Right lobe of liver (tissue), 4 donors: Measurements from ENCODE around the gene CCNJL.

Experiments used
- POLR2A ChIP-seq: fragments of 450-650 bp; IDR thresholded peaks from one replicate; pipeline ENCODE4 v1.6.1; 2017; ENCODE audit warnings: antibody characterized with exemption, mild to moderate bottlenecking
- TF ChIP-seq, protein P1 (sequence below), 4 donors: fragments of 200-600 bp in 3 of 4; fragments of 450-650 bp in 1 of 4; IDR thresholded peaks; one replicate each; pipeline versions ENCODE4 v1.5.1 to v1.8.0; 2016 to 2022; ENCODE audit warnings: antibody characterized with exemption in 4 of 4, mild to moderate bottlenecking in 2 of 4
- donor health status: DM: no; HTN: no; CAD: no.
- donor health status: DM: no; HTN: no; CAD: no.
- donor health status: DM: no; HTN: yes; CAD: no.

DNA sequence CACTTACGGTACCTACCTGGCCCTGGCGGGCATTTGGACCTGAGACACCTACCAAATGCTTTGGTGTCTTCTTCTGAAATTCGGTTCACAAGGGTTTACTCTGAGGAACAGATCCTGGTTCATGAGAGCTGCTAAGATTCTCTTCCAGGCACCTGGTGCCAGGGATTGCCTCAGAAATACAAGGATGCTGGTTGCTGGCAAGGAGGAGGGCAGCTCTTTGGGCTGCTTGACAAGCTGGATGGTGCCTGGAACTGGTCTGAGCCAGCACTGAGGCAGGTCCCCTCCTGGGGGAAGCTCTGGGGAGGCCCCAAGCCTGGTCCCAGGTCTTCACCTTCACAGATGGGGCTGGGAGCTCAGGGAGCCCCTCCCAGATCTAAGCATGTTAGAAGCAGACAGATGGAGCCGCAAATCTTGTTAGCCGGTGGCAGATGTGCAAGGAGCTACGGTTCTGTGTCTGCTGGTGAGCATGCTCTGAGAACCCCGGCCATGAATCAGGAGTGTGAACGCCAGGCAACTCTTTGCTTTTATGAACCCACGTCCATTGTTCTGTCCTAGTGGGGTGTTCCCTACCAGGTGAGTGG, 66.8 kb downstream of the CCNJL start:
- TF ChIP-seq, protein P1, sequence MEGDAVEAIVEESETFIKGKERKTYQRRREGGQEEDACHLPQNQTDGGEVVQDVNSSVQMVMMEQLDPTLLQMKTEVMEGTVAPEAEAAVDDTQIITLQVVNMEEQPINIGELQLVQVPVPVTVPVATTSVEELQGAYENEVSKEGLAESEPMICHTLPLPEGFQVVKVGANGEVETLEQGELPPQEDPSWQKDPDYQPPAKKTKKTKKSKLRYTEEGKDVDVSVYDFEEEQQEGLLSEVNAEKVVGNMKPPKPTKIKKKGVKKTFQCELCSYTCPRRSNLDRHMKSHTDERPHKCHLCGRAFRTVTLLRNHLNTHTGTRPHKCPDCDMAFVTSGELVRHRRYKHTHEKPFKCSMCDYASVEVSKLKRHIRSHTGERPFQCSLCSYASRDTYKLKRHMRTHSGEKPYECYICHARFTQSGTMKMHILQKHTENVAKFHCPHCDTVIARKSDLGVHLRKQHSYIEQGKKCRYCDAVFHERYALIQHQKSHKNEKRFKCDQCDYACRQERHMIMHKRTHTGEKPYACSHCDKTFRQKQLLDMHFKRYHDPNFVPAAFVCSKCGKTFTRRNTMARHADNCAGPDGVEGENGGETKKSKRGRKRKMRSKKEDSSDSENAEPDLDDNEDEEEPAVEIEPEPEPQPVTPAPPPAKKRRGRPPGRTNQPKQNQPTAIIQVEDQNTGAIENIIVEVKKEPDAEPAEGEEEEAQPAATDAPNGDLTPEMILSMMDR (IDR thresholded peaks at IDR 0.05) = no peak
- TF ChIP-seq POLR2A = no peak
